ENCODE measurements around the gene ICAM2.
"Not testable (repeated sequence)": the region's sequence is repeated elsewhere in the genome, so short reads cannot be mapped to it uniquely, and the experiment has no call there.

ICAM2 gene

GRCh38 chr17:64008830-64009229 is 11.6 kb downstream of the ICAM2 start:
- Histone ChIP-seq H3K36me3 (ENCODE audit: control insufficient read depth, insufficient read depth, low read length) (peaks cover 15% of the 10 kb centered on the region), H3K4me3 (replicated peaks; ENCODE audit: low read depth, low read length) (no peak overlapping the region)
- TF ChIP-seq CTCF (IDR thresholded peaks at IDR 0.05; ENCODE audit: insufficient read depth, low read length, poor library complexity, severe bottlenecking) = no peak

GRCh38 chr17:64008346-64008745 is 12.1 kb downstream of the ICAM2 start:
- Histone ChIP-seq H3K36me3 (ENCODE audit: control insufficient read depth, insufficient read depth, low read length) (peaks cover 19% of the 10 kb centered on the region), H3K4me3 (replicated peaks; ENCODE audit: low read depth, low read length) (no peak overlapping the region), H3K27me3 (replicated peaks; ENCODE audit: control insufficient read depth, insufficient read depth, low read length) (no peaks in the 10 kb centered on the region)
- DNase-seq (ENCODE audit: extremely low read depth, insufficient read length) = no peak
- TF ChIP-seq CTCF (IDR thresholded peaks at IDR 0.05; ENCODE audit: insufficient read depth, low read length, poor library complexity, severe bottlenecking) = no peak

More at GRCh38 chr17:64008830-64009229, 11.6 kb downstream of the ICAM2 start:
- no peak for DNase-seq (ENCODE audit: extremely low read depth, insufficient read length)
- no peaks in the 10 kb centered on the region for H3K27me3 ChIP-seq (replicated peaks; ENCODE audit: control insufficient read depth, insufficient read depth, low read length)

GRCh38 chr17:64007838-64008282 is 12.6 kb downstream of the ICAM2 start:
- Histone ChIP-seq H3K27me3 (replicated peaks; ENCODE audit: control insufficient read depth, insufficient read depth, low read length) (no peaks in the 10 kb centered on the region), H3K4me3 (replicated peaks; ENCODE audit: low read depth, low read length) (no peak overlapping the region), H3K36me3 (ENCODE audit: control insufficient read depth, insufficient read depth, low read length) (peaks cover 21% of the 10 kb centered on the region)
- no peak for TF ChIP-seq CTCF (IDR thresholded peaks at IDR 0.05; ENCODE audit: insufficient read depth, low read length, poor library complexity, severe bottlenecking)
- DNase-seq (ENCODE audit: extremely low read depth, insufficient read length) = no peak

- not testable (repeated sequence) for H3K4me3 ChIP-seq (replicated peaks; ENCODE audit: low read depth, low read length); DNase-seq (ENCODE audit: extremely low read depth, insufficient read length); H3K27me3 ChIP-seq (replicated peaks; ENCODE audit: control insufficient read depth, insufficient read depth, low read length)
- H3K36me3 ChIP-seq (ENCODE audit: control insufficient read depth, insufficient read depth, low read length) = peaks cover 24% of the 10 kb centered on the region
Measured at GRCh38 chr17:64007089-64007837, 13.2 kb downstream of the ICAM2 start.

- TF ChIP-seq CTCF (IDR thresholded peaks at IDR 0.05; ENCODE audit: insufficient read depth, low read length, poor library complexity, severe bottlenecking) = no peak
- DNase-seq (ENCODE audit: extremely low read depth, insufficient read length) = no peak
- Histone ChIP-seq H3K4me3 (replicated peaks; ENCODE audit: low read depth, low read length) (no peak overlapping the region), H3K36me3 (ENCODE audit: control insufficient read depth, insufficient read depth, low read length) (peaks cover 27% of the 10 kb centered on the region), H3K27me3 (replicated peaks; ENCODE audit: control insufficient read depth, insufficient read depth, low read length) (no peaks in the 10 kb centered on the region)
Measured at GRCh38 chr17:64006361-64007088, 13.9 kb downstream of the ICAM2 start.

- H3K4me3 ChIP-seq (replicated peaks; ENCODE audit: low read depth, low read length) = no peak overlapping the region
- DNase-seq (ENCODE audit: extremely low read depth, insufficient read length) = no peak
- peaks cover 27% of the 10 kb centered on the region for H3K36me3 ChIP-seq (ENCODE audit: control insufficient read depth, insufficient read depth, low read length)
- no peaks in the 10 kb centered on the region for H3K27me3 ChIP-seq (replicated peaks; ENCODE audit: control insufficient read depth, insufficient read depth, low read length)
- no peak for TF ChIP-seq CTCF (IDR thresholded peaks at IDR 0.05; ENCODE audit: insufficient read depth, low read length, poor library complexity, severe bottlenecking)
Measured at GRCh38 chr17:64005734-64006167, 14.7 kb downstream of the ICAM2 start.
